H1 (cell line): ENCODE measurements around the gene EPB41L4A. TPM values are rescaled to one million over a fixed set of nuclear protein-coding genes. Genes with fewer than 3 reads are reported as not detected.

Source experiments
- CTCF ChIA-PET: fragments of 300-600 bp; sonication (Branson Sonifier 250); formaldehyde crosslinking; loops from one replicate; lab custom pipeline; 2021; ENCODE audit not compliant: partially characterized antibody; lab: Charles Lee
- POLR2A ChIA-PET: fragments of 300-600 bp; sonication (Branson Sonifier 250); formaldehyde crosslinking; loops from one replicate; lab custom pipeline; 2021; ENCODE audit warnings: inconsistent platforms; ENCODE audit not compliant: partially characterized antibody; lab: Charles Lee
- DNase-seq, 2 experiments: peaks; one replicate each; pipeline versions ENCODE4 v3.0.0 to v3.0.0-alpha.2; 2010 to 2022; ENCODE audit warnings: low spot score in 2 of 2, low read depth in 1 of 2, mixed read lengths in 1 of 2
- FAIRE-seq: peaks from 2 replicates; lab custom pipeline; 2011; peaks lifted over from hg19 to GRCh38; lab: Jason Lieb, UNC
- H2AFZ ChIP-seq: 2 replicates; pipeline ENCODE4 v1.8.1; 2012; ENCODE audit warnings: low read length, inconsistent platforms
- H2AK5ac ChIP-seq: 2 replicates; pipeline ENCODE4 v1.6.1; 2013; ENCODE audit warnings: low read depth, low read length
- H2BK120ac ChIP-seq: replicated peaks from 2 replicates; pipeline ENCODE3; 2013; ENCODE audit warnings: low read depth, low read length, inconsistent platforms
- H2BK12ac ChIP-seq: 2 replicates; pipeline ENCODE4 v1.6.1; 2013; ENCODE audit warnings: low read depth, low read length
- H2BK15ac ChIP-seq: 2 replicates; pipeline ENCODE4 v1.6.1; 2013; ENCODE audit warnings: low read length
- H2BK20ac ChIP-seq: 2 replicates; pipeline ENCODE4 v1.6.1; 2013; ENCODE audit warnings: low read length
- H2BK5ac ChIP-seq: 2 replicates; pipeline ENCODE4 v1.6.1; 2013; ENCODE audit warnings: low read depth, low read length
- H3K14ac ChIP-seq: 2 replicates; pipeline ENCODE4 v1.6.1; 2013; ENCODE audit warnings: inconsistent platforms; ENCODE audit not compliant: insufficient read length
- H3K18ac ChIP-seq: 2 replicates; pipeline ENCODE4 v1.6.1; 2013; ENCODE audit warnings: low read length; ENCODE audit errors: extremely low read depth
- H3K23ac ChIP-seq: 2 replicates; pipeline ENCODE4 v1.6.1; 2013; ENCODE audit warnings: inconsistent platforms; ENCODE audit not compliant: insufficient read length
- H3K23me2 ChIP-seq: 2 replicates; pipeline ENCODE4 v1.6.1; 2013; ENCODE audit warnings: low read depth, low read length
- H3K27ac ChIP-seq: 2 replicates; pipeline ENCODE4 v1.6.1; 2011; ENCODE audit warnings: low read depth, low read length, inconsistent platforms
- H3K27me3 ChIP-seq, 4 experiments: replicated peaks in 1 of 4; 1 replicate in 1 of 4; 2 replicates in 3 of 4; pipeline versions ENCODE4 v1.6.1 to v1.8.1; 2011 to 2013; ENCODE audit warnings: low read length in 3 of 4, mild to moderate bottlenecking in 3 of 4, inconsistent platforms in 2 of 4, mixed read lengths in 2 of 4, moderate library complexity in 1 of 4; ENCODE audit not compliant: control insufficient read depth in 3 of 4, insufficient read depth in 3 of 4; ENCODE audit errors: extremely low read depth in 1 of 4
- H3K36me3 ChIP-seq, 4 experiments: 2 replicates each; pipeline versions ENCODE4 v1.6.1 to v1.8.1; 2011 to 2013; ENCODE audit warnings: mild to moderate bottlenecking in 4 of 4, low read length in 3 of 4, moderate library complexity in 2 of 4, control low read depth in 1 of 4, inconsistent platforms in 1 of 4; ENCODE audit not compliant: insufficient read depth in 4 of 4, control insufficient read depth in 2 of 4
- H3K4ac ChIP-seq: replicated peaks from 2 replicates; pipeline ENCODE3; 2013; ENCODE audit warnings: low read length, low read depth, mixed read lengths, inconsistent platforms; ENCODE audit not compliant: insufficient read length
- H3K4me1 ChIP-seq, 4 experiments: replicated peaks in 1 of 4; 1 replicate in 1 of 4; 2 replicates in 3 of 4; pipeline versions ENCODE4 v1.6.1 to v1.8.1; 2011 to 2013; ENCODE audit warnings: low read length in 3 of 4, inconsistent platforms in 2 of 4, mixed read lengths in 1 of 4; ENCODE audit not compliant: insufficient read depth in 4 of 4, control insufficient read depth in 3 of 4
- H3K4me2 ChIP-seq, 2 experiments: 2 replicates each; pipeline versions ENCODE4 v1.6.1 to v1.8.1; 2011 to 2013; ENCODE audit warnings: low read depth in 2 of 2, low read length in 2 of 2, control low read depth in 1 of 2, inconsistent platforms in 1 of 2, mild to moderate bottlenecking in 1 of 2; ENCODE audit not compliant: insufficient read depth in 1 of 2
- H3K4me3 ChIP-seq, 4 experiments: fragments of 200-600, 300-600 bp in 1 of 4; sonication (generic), shearing (Covaris generic), sonication (Bioruptor Twin) in 1 of 4; 2 replicates each; pipeline versions ENCODE4 v1.5.1 to v1.8.1; 2011 to 2016; ENCODE audit warnings: low read length in 4 of 4, low read depth in 3 of 4, control low read depth in 2 of 4, inconsistent platforms in 2 of 4, mild to moderate bottlenecking in 2 of 4, mixed read lengths in 1 of 4, moderate library complexity in 1 of 4; ENCODE audit not compliant: insufficient read depth in 2 of 4; ENCODE audit errors: extremely low read depth in 1 of 4
- H3K56ac ChIP-seq: replicated peaks from 2 replicates; pipeline ENCODE3; 2013; ENCODE audit warnings: low read depth, mild to moderate bottlenecking, mixed read lengths, low read length, inconsistent platforms; ENCODE audit not compliant: insufficient read length
- H3K79me1 ChIP-seq: 2 replicates; pipeline ENCODE4 v1.6.1; 2013; ENCODE audit warnings: low read depth, low read length, control low read depth
- H3K79me2 ChIP-seq, 2 experiments: 2 replicates each; pipeline versions ENCODE4 v1.6.1 to v1.8.1; 2012 to 2013; ENCODE audit warnings: low read length in 2 of 2, mild to moderate bottlenecking in 2 of 2, inconsistent platforms in 1 of 2; ENCODE audit not compliant: insufficient read depth in 2 of 2, control insufficient read depth in 1 of 2
- H3K9ac ChIP-seq, 4 experiments: replicated peaks in 1 of 4; 1 replicate in 1 of 4; 2 replicates in 3 of 4; pipeline versions ENCODE4 v1.6.1 to v1.8.1; 2011 to 2013; ENCODE audit warnings: low read depth in 3 of 4, low read length in 3 of 4, control low read depth in 2 of 4, mild to moderate bottlenecking in 2 of 4, moderate library complexity in 2 of 4, inconsistent platforms in 1 of 4; ENCODE audit errors: extremely low read depth in 1 of 4
- H3K9me3 ChIP-seq, 2 experiments: 2 replicates each; pipeline versions ENCODE4 v1.6.1 to v1.8.1; 2012 to 2013; ENCODE audit warnings: mild to moderate bottlenecking in 2 of 2, moderate library complexity in 2 of 2, control low read depth in 1 of 2, inconsistent platforms in 1 of 2, low read depth in 1 of 2, low read length in 1 of 2, mixed read lengths in 1 of 2; ENCODE audit not compliant: insufficient read depth in 2 of 2
- H4K20me1 ChIP-seq, 2 experiments: replicated peaks in 1 of 2; 2 replicates each; pipeline versions ENCODE3 to v1.8.1; 2011 to 2013; ENCODE audit warnings: inconsistent platforms in 2 of 2, low read length in 2 of 2, mild to moderate bottlenecking in 1 of 2; ENCODE audit not compliant: insufficient read depth in 2 of 2, control insufficient read depth in 1 of 2
- H4K5ac ChIP-seq: 2 replicates; pipeline ENCODE4 v1.6.1; 2013; ENCODE audit warnings: low read length, low read depth, mixed read lengths, inconsistent platforms; ENCODE audit not compliant: insufficient read length
- H4K8ac ChIP-seq: 2 replicates; pipeline ENCODE4 v1.8.0; 2013; ENCODE audit warnings: mild to moderate bottlenecking, moderate library complexity, low read length, inconsistent platforms; ENCODE audit not compliant: insufficient read depth; ENCODE audit errors: extremely low read depth
- H4K91ac ChIP-seq: replicated peaks from 2 replicates; pipeline ENCODE3; 2013; ENCODE audit warnings: low read length, mixed read lengths, inconsistent platforms; ENCODE audit not compliant: insufficient read length
- ASH2L ChIP-seq: fragments of 200-600, 300-600 bp; sonication (generic); IDR thresholded peaks from one replicate; pipeline ENCODE4 v1.7.1; 2017; ENCODE audit warnings: low read length
- ATF3 ChIP-seq: IDR thresholded peaks from 2 replicates; pipeline ENCODE4 v1.6.1; 2011; ENCODE audit warnings: low read depth, mild to moderate bottlenecking, low read length; ENCODE audit not compliant: insufficient read depth
- CBX8 ChIP-seq: fragments of 300-800, 300-1000 bp; sonication (generic); IDR thresholded peaks from 2 replicates; pipeline ENCODE4 v1.7.1; 2016; ENCODE audit warnings: low read depth, low read length, borderline replicate concordance
- EZH2 ChIP-seq: fragments of 200-600 bp; sonication (generic); IDR thresholded peaks from 2 replicates; pipeline ENCODE4 v1.7.1; 2012; ENCODE audit warnings: low read depth, mild to moderate bottlenecking, moderate library complexity, low read length, inconsistent platforms; ENCODE audit not compliant: severe bottlenecking
- GABPA ChIP-seq: IDR thresholded peaks from 2 replicates; pipeline ENCODE4 v1.6.1; 2011; ENCODE audit warnings: mild to moderate bottlenecking, low read length, moderate library complexity, borderline replicate concordance; ENCODE audit not compliant: insufficient read depth
- HDAC2 ChIP-seq, 2 experiments: fragments of 300-600 bp in 1 of 2; sonication (generic) in 1 of 2; IDR thresholded peaks; 2 replicates each; pipeline ENCODE4 v1.6.1; 2011 to 2012; ENCODE audit warnings: low read depth in 2 of 2, low read length in 2 of 2, mild to moderate bottlenecking in 2 of 2, moderate library complexity in 2 of 2, borderline replicate concordance in 1 of 2, inconsistent platforms in 1 of 2
- NANOG ChIP-seq: IDR thresholded peaks from 2 replicates; pipeline ENCODE4 v1.6.1; 2011; ENCODE audit warnings: low read length, low read depth, mild to moderate bottlenecking, inconsistent platforms; ENCODE audit not compliant: insufficient read depth, poor library complexity, severe bottlenecking
- POLR2AphosphoS5 ChIP-seq: IDR thresholded peaks from 2 replicates; pipeline ENCODE4 v1.6.1; 2011; ENCODE audit warnings: low read depth, low read length
- SP4 ChIP-seq: IDR thresholded peaks from 2 replicates; pipeline ENCODE4 v1.6.1; 2012; ENCODE audit warnings: low read length, inconsistent platforms
- WGBS, 2 experiments: shearing (Covaris generic) in 1 of 2; methylation state at CpG; one replicate each; pipeline versions ENCODE4 v1.1.6 to v1.1.7; 2013 to 2015; ENCODE audit warnings: low lambda C conversion rate in 2 of 2, mixed read lengths in 2 of 2, inconsistent platforms in 1 of 2, low coverage in 1 of 2, missing lambda C conversion rate in 1 of 2; ENCODE audit not compliant: insufficient replicate concordance in 2 of 2, insufficient coverage in 1 of 2, insufficient read length in 1 of 2; ENCODE audit errors: extremely low coverage in 1 of 2, missing lambda C conversion rate in 1 of 2; 5-methylcytosine and 5-hydroxymethylcytosine counted together
- polyA plus RNA-seq, 7 experiments: library from polyadenylated mRNA; depleted of rRNA in 3 of 7; stranded (reverse) in 5 of 7; unstranded in 2 of 7; fragments of >200 nt in 5 of 7; fragments of 200-250 nt in 2 of 7; gene quantifications; 1 replicate in 5 of 7; 2 replicates in 1 of 7; 4 replicates in 1 of 7; pipeline versions ENCODE4 v1.2.1 to v1.2.3, GENCODE V29; 2011 to 2013; ENCODE audit warnings: missing spikeins in 2 of 7, mixed read lengths in 2 of 7
- total RNA-seq: library from RNA; stranded (reverse); fragmentation: NEBNext Ultra II Directional; extraction: Animal tissue kit (Norgen Biotek cat#: 25700); gene quantifications from 2 replicates; pipeline ENCODE4 v1.2.1, GENCODE V29; 2021

Gene EPB41L4A
- total and polyA plus RNA-seq, 2 of the 8 experiments (the other 6 are each of a cell fraction or from before 2014, with no cell fraction given): 1.6 to 4.6 TPM

GRCh38 chr5:112183874-112184273, 235.2 kb downstream of the EPB41L4A start:
- Histone ChIP-seq H3K4me2 (no peak overlapping the region), H3K9ac (no peak overlapping the region), H3K27ac (no peak overlapping the region)

More at GRCh38 chr5:112183874-112184273, 235.2 kb downstream of the EPB41L4A start:
- Histone ChIP-seq H3K27me3 (no peaks in the 10 kb centered on the region), H3K18ac (no peak overlapping the region), H2AK5ac (no peak overlapping the region), H4K91ac (no peak overlapping the region), H3K79me2 (no peaks in the 10 kb centered on the region), H3K23ac (no peak overlapping the region), H2AFZ (no peak overlapping the region), H3K9me3 (no peaks in the 10 kb centered on the region), H3K14ac (no peak overlapping the region), H2BK5ac (no peak overlapping the region), H3K4me1 (peaks cover 0 to 6% (median under 1%) of the 10 kb centered on the region in 4 experiments; a peak in 1 of 7 replicates), H3K4ac (no peak overlapping the region), H3K36me3 (no peaks in the 10 kb centered on the region), H4K20me1 (no peaks in the 10 kb centered on the region), H4K8ac (no peak overlapping the region), H3K23me2 (no peaks in the 10 kb centered on the region), H3K56ac (no peak overlapping the region), H2BK20ac (no peak overlapping the region), H2BK12ac (no peak overlapping the region), H2BK120ac (no peak overlapping the region), H3K4me3 (no peak overlapping the region), H2BK15ac (no peak overlapping the region), H4K5ac (no peak overlapping the region), H3K79me1 (no peaks in the 10 kb centered on the region)
- FAIRE-seq (no peak), DNase-seq (no peak)
- WGBS, 2 experiments: 80% methylated on average over 8 of the region's 8 CpGs; no CpG with 5 or more reads in 1 of the 2 experiments
- POLR2A ChIA-PET: interaction anchor here (1.3 kb wide), 1 partner anchor 17 kb away, joined by 3 read pairs; no protein-coding TSS in a partner anchor
- TF ChIP-seq SP4: no peak
- TF ChIP-seq NANOG: no peak
- no peak for TF ChIP-seq ASH2L
- no peak for TF ChIP-seq ATF3
- TF ChIP-seq EZH2: no peak
- no peak for TF ChIP-seq CBX8
- TF ChIP-seq HDAC2 (IDR thresholded peaks at IDR 0.05; ENCODE audit: borderline replicate concordance in 1 of 2, low read depth in 2 of 2, low read length in 2 of 2): no peak
- TF ChIP-seq GABPA: no peak
- TF ChIP-seq POLR2AphosphoS5: no peak
- CTCF ChIA-PET: interaction anchor here (0.9 to 2.6 kb wide), 5 partner anchors 11 to 308 kb away, joined by 3 to 12 read pairs (median 3); partner anchors contain the start of gene EPB41L4A
